Stimulated activated CD4-positive, alpha-beta T cell treated with anti-CD3 and anti-CD28 coated beads, Interleukin-12 subunit alpha, Interleukin-12 subunit beta, amount 100 ng/mL, for 24 hours (primary cell): ENCODE results near the gene CTXN3.
"Not testable (repeated sequence)": the region's sequence is repeated elsewhere in the genome, so short reads cannot be mapped to it uniquely, and the experiment has no call there.

Experiments used
- DNase-seq, 2 experiments: peaks; one replicate each; pipeline ENCODE4 v3.0.0-alpha.2; 2020; ENCODE audit warnings: low read depth in 2 of 2

CTXN3 gene

DNA sequence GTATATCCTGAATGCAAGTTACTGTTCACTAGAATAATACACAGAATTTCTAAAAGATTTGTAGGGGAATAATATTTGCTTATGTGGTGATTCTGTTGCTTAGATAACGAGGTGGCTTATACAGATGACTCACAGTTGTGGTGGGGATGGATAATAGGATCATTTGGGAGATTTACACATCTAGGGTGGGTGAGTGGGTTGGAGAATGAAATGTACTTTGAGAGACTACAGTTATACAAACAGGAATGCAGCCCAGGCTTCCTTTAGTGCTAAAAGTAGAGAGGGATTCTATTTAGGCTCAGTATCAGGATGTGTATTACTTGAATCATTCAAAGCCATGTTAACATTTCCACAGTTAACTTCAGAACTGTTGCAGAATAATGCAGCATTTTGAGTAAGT lies 1.8 kb downstream of the CTXN3 start:
- DNase-seq, result no peak

DNA sequence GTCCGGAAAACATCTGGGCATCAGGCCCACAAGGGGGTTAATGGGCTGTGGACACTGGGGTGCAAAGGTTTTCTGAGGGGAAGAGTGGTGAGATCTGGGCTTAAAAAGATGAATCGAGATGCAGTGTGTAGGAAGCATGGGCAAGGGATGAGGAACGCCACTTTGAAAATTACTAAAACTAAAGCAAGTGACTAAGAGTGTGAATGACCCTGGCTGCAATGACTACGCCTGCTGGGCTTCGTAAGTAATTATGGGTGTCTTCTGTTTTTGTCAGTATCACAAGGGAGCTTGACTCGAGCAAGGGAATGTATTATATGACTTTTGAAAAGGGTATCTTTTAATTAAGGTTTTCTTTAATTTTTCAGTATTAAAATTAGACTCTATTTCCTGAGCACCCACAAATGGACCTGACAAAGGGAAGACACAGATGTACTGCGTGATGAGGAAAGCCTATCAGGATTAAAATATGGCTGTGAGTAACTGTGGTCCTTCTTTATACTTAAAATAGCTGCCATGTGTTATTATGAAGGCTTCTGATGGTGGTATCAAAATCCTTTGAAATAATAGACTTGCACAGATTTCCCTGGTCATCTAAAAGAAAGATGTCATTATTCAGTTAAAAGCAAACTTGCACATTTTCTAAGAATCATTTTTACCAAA lies 4.2 kb downstream of the CTXN3 start:
- no peak for DNase-seq

DNA sequence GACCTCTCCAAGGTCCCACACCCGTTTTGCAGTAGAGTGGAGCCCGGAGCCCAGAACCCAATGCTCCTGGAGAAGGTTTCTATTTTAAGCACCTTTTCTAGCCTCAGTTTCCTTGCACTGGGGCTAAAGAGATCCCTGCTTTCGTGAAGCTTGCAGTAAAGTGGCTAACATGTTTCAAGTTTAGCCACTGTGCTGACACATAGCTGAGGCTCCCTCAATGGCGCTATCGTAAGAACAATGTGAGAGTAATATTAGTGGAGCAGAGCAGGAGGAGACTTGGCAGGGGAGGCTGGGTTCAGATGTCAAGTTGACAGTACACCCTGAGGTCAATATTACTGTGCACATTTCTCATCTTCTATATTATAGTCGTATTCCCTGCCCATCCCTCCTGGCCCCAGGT lies 7.9 kb downstream of the CTXN3 start:
- no peak for DNase-seq

DNA sequence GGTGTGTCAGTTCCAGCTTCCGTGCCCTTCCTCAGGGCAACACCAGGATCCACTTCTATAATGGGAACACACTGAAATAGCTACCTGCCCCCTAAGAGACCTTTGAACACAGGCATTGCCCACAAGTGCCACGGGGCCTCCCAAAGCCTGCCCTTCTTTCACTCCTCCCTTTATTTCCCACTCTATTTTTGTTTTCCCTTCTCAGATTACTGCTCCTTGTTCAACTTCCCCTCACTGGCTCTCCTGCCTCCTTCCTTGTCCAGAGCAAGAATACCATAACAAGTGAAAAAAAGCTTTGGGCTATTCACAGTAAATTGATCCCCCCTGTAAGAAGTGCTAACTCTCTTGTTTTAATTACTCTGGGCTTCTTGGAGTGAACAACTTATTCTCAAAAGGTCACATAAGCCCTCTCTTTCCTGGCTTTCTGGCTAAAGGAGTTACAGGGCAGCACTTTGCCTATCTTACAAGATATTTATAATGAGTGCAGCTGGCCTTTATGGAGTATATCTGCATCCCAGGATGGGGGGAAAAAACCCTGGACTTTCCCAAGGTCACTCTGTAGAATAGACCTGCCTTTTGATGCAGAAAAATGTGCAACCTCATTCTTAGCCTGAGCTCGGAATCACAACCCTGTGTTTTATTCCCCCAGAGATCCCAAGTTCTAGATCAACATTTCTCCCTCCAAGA lies 11.3 kb downstream of the CTXN3 start:
- no peak for DNase-seq

DNA sequence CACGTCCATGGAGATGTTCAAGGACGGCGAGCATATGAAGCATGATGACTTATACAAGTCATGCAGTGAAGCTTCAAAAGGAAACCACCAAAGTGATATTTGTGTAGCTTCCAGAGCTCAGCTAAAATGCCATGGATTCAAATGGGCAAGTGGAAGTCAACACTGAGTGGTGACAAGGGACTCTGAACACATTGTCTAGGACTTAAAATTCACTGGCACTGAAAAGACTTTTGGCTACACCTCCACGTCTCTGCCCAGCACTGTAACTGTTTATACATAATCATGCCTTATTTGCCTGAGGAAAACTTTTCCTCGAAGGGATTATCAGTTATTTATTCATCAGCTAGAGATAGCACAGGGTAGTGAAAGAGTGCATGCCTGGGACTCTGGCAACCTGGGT lies 15.2 kb downstream of the CTXN3 start:
- DNase-seq, result no peak

DNA sequence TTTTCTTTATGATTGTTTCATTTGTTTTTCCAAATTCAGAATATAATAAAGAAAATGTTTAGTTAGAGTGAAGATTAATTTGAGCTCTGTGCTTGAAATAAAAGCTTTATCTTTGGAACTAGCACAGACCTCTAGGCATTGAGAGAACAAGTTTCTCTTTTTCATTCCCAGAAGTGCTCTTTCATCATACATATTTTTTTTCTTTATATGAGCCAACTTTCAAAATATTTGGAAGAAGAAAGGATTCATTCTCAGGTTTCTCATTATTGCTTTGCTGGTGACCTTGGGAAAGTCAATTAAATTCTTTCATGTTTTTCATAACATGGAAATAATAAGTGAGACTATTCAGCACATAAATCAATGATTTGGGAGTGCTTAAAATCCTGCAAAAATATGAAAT lies 16.8 kb downstream of the CTXN3 start:
- no peak for DNase-seq

DNA sequence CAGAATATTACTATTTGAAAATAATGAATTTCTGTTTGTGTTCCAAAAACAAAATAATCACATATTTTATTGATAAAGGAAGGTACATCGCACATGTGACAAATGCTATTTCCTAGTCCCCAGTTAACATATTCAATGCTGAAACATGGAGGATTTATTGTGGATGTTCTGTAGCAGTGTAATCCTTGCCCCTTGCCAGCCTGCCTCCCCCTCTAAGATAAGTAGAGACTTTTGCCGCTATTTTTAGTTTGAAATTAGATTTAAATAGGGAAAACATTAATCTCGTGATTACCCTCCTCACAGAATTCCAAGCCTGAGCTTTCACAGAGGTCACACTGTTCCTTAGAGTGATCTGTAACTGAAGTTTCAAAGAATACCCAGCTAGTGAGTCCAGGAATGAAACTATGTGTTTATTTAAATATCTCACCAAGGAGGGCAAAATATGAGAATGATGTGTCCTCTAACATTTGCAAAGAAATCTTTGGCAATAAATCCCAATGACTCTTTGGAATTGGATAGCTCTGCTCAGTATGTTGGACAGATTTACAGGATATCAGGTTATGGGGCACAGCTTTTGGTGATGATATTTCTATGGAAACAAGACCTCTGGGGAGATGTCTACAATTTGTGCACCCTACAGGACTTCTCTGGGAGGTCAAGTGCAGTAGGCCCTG lies 17.3 kb downstream of the CTXN3 start:
- DNase-seq, result no peak

DNA sequence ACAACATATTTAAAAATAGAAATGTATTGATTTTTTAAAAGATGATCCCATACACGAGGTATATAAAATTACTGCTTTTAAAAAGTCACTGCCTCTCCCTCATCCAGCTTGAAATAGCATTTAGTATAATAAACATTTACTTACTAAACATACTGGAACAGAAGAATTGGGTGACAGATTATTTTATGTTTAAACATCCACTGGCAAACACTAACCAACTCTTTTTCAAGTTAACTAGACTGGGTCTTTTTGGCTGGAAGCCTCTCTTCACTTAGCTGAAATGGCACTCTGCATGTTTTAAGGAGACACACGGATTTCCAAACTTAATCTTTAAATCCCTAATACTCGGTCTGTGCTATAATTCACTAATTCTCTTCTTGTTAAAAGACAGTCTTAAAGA lies 19.0 kb downstream of the CTXN3 start:
- DNase-seq, result no peak

DNA sequence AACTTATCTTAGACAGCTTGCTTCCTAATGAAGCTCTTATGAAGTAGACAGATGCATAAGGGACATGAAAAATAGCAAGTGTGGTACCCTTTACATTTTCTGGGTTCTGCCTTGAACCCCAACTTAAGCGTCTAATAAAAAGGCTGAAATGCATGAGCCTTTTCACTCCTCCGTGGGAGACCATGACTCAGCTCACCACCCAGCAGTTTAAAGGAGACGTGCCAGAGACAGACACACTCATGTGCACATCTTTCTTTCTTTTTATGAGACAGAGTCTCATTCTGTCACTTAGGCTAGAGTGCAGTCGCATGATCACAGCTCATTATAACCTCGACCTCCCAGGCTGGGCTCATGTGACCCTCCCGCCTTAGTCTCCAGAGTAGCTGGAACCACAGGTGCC lies 22.3 kb downstream of the CTXN3 start:
- no peak for DNase-seq

DNA sequence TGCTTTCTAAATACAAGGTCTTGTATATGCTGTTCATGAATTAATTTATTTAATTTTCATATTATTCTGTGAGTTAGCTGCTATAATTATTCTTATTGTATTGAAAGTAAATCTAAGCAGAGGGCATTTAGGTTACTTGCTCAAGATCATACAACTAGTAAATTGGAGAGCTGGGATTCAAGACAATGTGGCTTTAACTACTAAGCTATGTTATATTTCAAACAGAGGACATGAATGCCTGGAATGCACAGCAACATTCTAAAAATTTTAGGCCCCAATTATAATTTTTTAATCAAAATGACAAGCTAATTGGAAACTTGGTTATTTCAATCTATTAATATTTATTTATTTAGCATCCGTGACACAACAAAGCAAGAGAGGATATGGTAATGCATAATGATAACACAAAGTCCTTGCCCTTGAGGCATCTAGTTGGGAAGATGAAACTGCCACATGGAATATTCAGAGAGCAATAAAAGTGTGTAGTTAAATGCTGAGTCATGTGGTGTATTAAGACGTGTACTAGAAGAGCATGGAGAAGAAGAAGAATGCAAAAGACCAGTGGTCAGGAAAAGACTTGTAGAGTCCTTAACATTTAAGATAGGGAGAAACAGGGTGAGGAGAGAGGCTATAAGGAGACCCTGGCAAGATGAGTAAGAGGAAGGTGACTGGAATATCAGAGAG lies 24.4 kb downstream of the CTXN3 start:
- DNase-seq, result no peak

DNA sequence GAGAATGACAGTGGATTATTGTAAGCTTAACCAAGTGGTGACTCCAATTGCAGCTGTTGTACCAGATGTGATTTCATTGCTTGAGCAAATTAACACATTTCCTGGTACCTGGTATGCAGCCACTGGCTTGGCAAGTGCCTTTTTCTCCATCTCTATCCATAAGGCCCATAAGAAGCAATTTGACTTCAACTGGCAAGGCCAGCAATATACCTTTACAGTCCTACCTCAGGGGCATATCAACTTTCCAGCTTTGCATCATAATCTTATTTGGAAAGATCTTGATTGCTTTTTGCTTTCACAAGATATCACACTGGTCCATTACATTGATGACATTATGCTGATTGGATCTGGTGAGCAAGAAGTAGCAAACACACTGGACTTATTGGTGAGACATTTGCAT lies 28.1 kb downstream of the CTXN3 start:
- DNase-seq, result not testable (repeated sequence)

DNA sequence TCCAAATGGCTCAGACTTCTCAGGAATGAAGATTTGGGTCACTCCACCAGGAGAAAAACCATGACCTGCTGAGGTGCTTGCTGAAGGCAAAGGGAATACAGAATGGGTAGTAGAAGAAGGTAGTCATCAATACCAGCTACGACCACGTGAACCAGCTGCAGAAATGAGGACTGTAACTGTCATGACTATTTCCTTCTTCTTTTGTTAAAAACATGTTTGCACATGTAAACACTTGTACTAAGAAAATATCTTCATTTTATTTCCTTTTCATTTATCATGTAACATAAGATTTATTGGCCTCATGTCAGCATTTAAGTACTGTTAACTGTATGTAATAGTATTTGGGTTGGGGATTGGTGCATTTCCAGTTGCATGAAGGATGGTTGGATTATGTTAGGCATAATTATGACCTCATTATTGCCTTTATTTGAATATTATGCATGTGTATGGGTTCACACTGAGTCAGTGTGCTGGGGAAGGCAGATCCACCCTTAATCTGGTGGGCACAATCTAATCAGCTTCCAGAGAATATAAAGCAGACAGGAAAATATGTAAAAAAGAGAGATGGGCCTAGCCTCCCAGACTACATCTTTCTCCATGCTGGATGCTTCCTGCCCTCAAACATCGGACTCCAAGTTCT lies 30.9 kb downstream of the CTXN3 start:
- not testable (repeated sequence) for DNase-seq

DNA sequence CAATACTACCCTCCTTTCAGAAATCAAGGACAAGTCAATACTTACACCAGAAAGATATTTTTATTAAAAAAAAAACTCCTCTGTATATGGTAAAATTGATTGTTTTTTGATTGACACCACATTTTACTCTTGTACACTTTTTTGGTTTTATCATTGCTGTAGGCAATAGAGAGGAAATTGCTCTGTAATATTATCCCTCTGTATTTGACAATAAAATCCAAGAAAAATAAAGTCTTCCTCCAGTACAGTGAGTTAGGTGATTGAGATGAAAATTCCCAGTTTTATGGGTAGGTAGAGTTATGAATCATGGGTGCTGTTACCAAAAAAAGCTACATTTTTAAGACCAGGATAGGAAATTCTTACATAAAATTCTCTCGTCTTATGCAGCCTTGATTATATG lies 31.7 kb downstream of the CTXN3 start:
- DNase-seq, result no peak

DNA sequence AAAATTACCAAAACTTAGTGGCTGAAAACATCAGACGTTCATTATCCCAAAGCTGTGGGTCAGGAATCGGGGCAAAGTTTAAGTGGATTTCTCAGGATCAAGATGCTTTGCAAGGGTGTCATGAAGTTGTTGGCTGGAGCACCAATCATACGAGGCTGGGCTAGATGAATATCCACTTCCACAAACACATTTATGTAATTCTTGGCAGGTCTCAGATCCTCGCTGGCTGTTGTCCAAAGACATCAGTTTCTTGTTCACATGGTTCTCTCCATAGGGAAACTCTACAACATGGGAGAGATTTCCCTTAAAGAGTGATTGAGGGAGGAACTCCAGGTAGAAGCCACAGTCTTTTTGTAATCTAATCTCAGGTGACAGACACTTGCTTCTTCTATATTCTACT lies 34.1 kb downstream of the CTXN3 start:
- no peak for DNase-seq

DNA sequence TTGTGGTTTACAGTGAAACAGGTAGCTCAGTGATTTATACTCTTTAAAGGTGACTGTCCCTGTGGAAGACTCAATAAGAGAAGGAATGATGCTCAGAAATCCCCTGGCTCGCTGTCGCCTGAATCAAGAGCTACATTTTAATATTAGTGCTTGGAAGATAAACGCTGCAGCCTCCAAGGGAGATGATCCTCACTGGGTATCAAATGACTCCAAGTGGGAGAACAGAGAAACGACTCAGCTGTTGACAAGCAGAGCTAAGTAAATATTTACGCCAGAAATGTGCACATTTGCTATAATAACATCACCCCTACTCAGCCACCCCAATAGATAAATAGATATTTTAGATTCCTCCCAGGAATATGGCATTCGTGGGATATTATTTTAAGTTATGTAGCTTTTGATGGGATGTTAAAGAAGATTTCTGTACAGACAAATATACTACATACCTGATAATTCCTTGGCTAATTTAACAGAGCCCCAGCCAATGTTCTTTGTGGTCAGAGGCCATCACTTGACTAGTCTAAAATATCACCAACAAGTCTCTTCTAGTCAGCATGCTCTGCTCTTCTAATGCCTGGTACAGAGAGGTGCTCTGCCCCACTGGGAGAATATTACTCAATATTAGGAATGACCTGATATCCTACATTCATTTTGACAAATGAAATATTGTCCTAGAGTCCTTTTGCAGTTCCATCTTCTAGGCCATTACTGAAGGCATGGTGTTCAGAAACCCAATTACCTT lies 36.0 kb downstream of the CTXN3 start:
- DNase-seq, result no peak

DNA sequence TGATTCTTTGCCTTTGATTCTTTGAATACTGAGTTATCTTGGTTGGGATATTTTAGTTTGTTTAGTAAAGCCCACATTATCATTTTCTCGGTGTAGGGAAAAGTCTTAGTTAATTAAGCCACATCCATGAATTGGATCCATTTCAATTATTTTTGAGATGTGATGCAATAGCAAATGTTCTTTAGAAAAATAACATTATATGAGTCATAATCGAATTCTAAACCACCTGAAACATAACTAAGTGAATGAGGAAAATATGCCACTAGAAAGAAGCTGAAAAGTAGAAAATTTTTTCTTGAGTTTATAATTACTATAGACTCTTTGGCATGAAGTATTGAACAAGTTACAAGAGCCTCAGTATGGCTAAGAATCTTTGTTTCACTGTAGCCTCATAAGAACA lies 36.8 kb downstream of the CTXN3 start:
- no peak for DNase-seq

DNA sequence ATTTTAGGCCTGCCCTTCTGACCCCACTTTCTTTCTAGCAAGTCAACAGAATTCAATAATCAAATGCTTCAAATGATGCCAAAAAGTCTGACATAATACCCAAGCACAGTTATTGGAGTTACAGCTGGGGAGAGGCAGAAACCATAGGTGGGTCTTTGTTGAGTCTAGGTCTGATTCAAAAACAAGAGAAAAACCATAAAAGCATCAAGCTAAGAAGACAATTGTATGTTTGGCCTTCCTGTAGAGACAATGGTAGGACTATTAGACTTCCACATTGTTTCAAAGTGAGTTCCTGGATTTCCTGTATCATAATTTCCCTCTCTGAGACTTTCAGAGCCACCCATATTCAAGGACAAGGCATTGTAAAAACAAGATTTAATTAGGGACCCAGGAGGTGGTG lies 37.5 kb downstream of the CTXN3 start:
- DNase-seq, result no peak

DNA sequence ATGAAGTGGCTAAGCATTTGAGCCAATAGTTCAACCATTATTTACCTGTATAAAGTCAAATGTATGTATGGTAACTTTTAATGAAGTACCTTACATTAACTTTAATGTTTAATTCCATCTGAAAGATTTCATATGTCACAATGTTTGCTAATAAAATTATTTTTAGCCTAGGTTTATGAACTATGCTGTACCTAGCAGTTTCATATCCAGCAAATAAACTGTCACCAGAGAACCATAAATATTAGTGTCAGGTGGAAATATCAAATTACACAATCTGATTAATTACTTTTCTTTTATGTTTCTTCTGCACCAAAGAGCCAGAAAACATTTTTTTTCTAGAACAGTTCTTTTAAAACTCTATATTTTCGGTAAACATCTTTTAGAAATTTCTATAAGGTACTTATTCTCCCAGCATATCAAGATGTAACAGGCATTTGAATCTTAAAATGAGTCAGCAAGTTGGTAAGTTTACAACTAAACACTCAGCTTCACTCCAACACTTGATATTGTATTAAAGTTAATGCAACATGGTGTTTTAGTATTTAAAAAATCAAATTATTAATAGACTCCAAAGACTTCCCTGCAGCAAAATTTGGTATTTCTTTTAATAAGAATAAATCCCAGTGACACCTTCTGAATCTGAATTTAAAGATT lies 45.8 kb downstream of the CTXN3 start:
- DNase-seq, result no peak

DNA sequence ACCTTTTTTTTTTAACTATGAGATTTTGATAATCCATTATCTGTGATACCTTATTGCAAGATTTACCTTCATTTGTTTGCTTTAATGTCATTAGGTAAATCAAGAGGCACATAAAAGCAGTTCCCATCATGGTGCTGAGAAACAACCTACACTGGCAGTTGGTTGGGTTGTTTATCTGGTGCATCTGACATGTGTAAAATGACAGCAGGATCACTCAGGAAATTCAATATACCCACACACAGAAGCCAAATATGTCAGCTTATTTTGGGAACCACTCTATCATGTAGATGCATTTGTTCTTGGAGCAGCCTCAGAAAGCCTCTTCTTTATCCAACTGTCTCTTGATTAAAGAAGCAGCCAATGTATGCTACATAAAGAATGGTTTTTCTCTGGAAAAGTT lies 46.5 kb downstream of the CTXN3 start:
- no peak for DNase-seq

DNA sequence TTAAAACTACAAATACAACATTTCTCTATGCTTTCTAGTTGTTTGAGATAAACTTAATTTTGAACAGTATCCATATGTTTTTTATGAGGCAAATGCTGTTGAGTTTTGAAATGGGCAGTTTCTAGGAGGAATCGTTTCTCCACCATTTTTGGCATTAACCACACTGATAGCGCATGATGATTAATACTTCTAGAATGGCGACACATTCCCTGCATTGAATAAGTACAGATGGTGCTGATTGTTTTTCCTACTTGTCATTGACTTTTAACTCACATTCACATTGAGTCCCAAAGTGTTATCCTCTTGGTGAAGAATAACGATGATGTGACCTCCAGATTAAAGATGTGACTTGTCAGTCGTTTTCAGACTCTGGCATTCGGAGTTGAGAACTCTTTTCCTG lies 47.8 kb downstream of the CTXN3 start:
- DNase-seq, result no peak
